ENCODE results near the gene ZNF575. TPM values are rescaled to one million over a fixed set of nuclear protein-coding genes. Genes with fewer than 3 reads are reported as not detected.
A peak's percentile ranks its signal among the peaks of the same experiment; 100 is the strongest.

Gene ZNF575
- total RNA-seq, 1 experiment from 2014 or later: not detected

- peak overlapping the region in 1 of 3 experiments; percentile 56; a peak in 1 of 7 replicates for H3K27ac Mint-ChIP-seq
- no peaks in the 10 kb centered on the region for H3K23me2 ChIP-seq (ENCODE audit: insufficient read length, low read depth, low read length, poor library complexity, severe bottlenecking)
- no peak overlapping the region for H2BK20ac ChIP-seq (ENCODE audit: low read depth, low read length, poor library complexity, severe bottlenecking)
- no peak for TF ChIP-seq CTCF (conservative IDR thresholded peaks at IDR 0.05)
- H2AK5ac ChIP-seq (ENCODE audit: insufficient read length, low read length): no peak overlapping the region
- H4K91ac ChIP-seq (ENCODE audit: insufficient read length, low read depth, low read length): no peak overlapping the region
- no peak overlapping the region for H3K23ac ChIP-seq (ENCODE audit: insufficient read length, low read depth, low read length)
- H3K4me3 Mint-ChIP-seq: no peak overlapping the region
- WGBS (ENCODE audit: extremely low coverage, insufficient read length, low lambda C conversion rate): no CpG with 5 or more reads among the region's 6 CpGs
- no peak for DNase-seq
- no peak overlapping the region for H3K18ac ChIP-seq (ENCODE audit: insufficient read length, low read depth, low read length)
- H3K4me1 ChIP-seq (ENCODE audit: insufficient read depth, low read length): no peaks in the 10 kb centered on the region
- H4K20me1 ChIP-seq (ENCODE audit: control insufficient read depth, insufficient read depth, insufficient read length): no peaks in the 10 kb centered on the region
- no peaks in the 10 kb centered on the region; the same call in 1 of the 2 replicates for H3K27me3 Mint-ChIP-seq (ENCODE audit: low read depth)
- no peak overlapping the region for H2BK120ac ChIP-seq (ENCODE audit: low read depth, low read length, poor library complexity, severe bottlenecking)
- no peak overlapping the region for H3K56ac ChIP-seq (ENCODE audit: insufficient read length, low read depth, low read length)
- H3K14ac ChIP-seq (ENCODE audit: insufficient read depth, low read length): no peak overlapping the region
- no peak overlapping the region for H3K9ac ChIP-seq (ENCODE audit: extremely low read depth, insufficient read length, low read length)
- no peaks in the 10 kb centered on the region for H3K9me3 ChIP-seq (ENCODE audit: control insufficient read depth, low read depth, low read length)
- no peak overlapping the region for H2BK12ac ChIP-seq (ENCODE audit: insufficient read length, low read depth, low read length)
- H4K5ac ChIP-seq (ENCODE audit: insufficient read length, low read depth, low read length): no peak overlapping the region
- no peaks in the 10 kb centered on the region for H3K79me2 ChIP-seq (ENCODE audit: insufficient read depth, low read length)
- no peak overlapping the region for H3T11ph ChIP-seq (ENCODE audit: low read length)
- H3K36me3 Mint-ChIP-seq (ENCODE audit: insufficient read depth in 1 of 3, low read depth in 3 of 3): peaks cover 6 to 34% (median 22%) of the 10 kb centered on the region in 3 experiments; a peak in 6 of 7 replicates
- H3K4ac ChIP-seq (ENCODE audit: low read depth, low read length): no peak overlapping the region
- H2BK15ac ChIP-seq (ENCODE audit: low read depth, low read length): no peak overlapping the region
- H3K79me1 ChIP-seq (ENCODE audit: insufficient read depth, low read depth, low read length, poor library complexity, severe bottlenecking): no peaks in the 10 kb centered on the region
- H3K27ac ChIP-seq (ENCODE audit: insufficient read length, low read depth, low read length): no peak overlapping the region
- no peaks in the 10 kb centered on the region for H3K9me3 Mint-ChIP-seq
- no peaks in the 10 kb centered on the region for H3K4me1 Mint-ChIP-seq
- H2BK5ac ChIP-seq (ENCODE audit: insufficient read length, low read length): no peak overlapping the region
- H2AFZ ChIP-seq (ENCODE audit: low read length): no peak overlapping the region
- H3K4me2 ChIP-seq (ENCODE audit: insufficient read depth, insufficient read length, low read length): no peak overlapping the region
- H3K27me3 ChIP-seq (ENCODE audit: insufficient read depth, low read length): no peaks in the 10 kb centered on the region
- no peak overlapping the region for H4K8ac ChIP-seq (replicated peaks; ENCODE audit: insufficient read length, low read depth, low read length)
These were observed 29.3 kb downstream of the ZNF575 start for GRCh38 chr19:43562226-43562697.
